ENCODE data around the gene SUFU.

SUFU gene

DNA sequence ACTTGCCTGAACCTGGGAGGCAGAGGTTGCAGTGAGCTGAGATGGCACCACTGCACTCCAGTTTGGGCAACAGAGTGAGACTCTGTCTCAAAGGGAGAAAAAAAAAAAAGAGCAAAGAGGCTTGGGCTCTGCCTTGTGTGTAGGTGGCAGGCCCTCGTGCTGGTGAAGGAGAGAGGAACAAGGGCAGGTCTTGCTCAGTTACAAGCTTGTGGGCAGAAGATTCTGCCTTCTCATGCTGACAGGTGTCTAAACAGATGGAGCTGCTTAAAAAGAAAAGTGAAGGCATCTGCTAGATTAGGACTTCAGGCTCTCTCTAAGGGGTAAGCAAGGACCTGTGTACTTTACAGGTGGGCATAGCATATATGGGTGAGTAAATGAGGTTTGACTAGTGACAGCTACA, 75.0 kb downstream of the SUFU start:
- no peak for TF ChIP-seq TAF1 (IDR thresholded peaks at IDR 0.05; ENCODE audit: borderline replicate concordance, low read depth, low read length)
- TF ChIP-seq POLR2A (IDR thresholded peaks at IDR 0.05; ENCODE audit: low read depth, low read length), result no peak
- no peak for TF ChIP-seq POLR2AphosphoS5 (IDR thresholded peaks at IDR 0.05; ENCODE audit: low read depth, low read length)
- FAIRE-seq (no peak), DNase-seq (ENCODE audit: insufficient read length) (no peak)

DNA sequence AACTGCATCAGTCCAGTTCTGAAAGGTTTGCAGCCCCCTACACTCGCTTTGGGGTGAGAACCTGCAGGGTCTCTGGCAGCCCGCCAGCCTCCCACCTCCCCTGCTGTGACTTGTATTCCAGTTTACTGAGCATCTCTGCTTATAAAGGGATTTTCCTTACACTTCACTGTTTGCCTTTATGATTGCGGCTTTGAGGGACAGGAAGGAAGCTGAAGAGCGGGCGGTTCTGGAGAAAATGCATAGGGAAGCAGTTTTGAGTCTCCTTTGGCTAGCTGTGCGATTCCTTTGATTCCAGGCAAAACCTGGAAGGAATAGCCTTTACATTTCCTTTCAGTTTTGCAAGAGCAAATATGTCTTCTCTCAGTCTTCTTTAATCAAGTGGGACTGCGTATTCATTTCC, 75.6 kb downstream of the SUFU start:
- DNase-seq (ENCODE audit: insufficient read length) (no peak), FAIRE-seq (no peak)
- TF ChIP-seq POLR2AphosphoS5 (IDR thresholded peaks at IDR 0.05; ENCODE audit: low read depth, low read length) (no peak), POLR2A (IDR thresholded peaks at IDR 0.05; ENCODE audit: low read depth, low read length) (no peak), TAF1 (IDR thresholded peaks at IDR 0.05; ENCODE audit: borderline replicate concordance, low read depth, low read length) (no peak)

DNA sequence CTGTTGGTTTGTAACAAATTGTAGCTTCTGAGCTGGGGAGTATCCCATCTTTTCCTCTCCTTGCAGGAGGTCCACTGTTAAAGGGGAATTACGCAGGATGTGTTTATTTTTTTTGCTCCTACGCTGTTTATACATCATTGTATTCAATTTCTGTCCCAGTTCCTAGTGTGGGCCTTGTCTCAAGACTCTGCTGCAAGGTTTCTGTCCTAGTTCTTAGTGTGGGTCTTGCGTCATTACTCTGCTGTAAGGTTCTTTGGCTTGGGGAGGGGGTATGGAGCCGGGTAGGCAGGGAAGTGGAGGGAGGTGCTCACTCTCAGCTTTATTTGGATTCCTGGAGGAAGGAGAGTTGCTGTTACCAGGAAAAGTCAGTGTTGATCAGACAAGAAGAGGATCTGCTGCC, 76.5 kb downstream of the SUFU start:
- TF ChIP-seq TAF1 (IDR thresholded peaks at IDR 0.05; ENCODE audit: borderline replicate concordance, low read depth, low read length) (no peak), POLR2A (IDR thresholded peaks at IDR 0.05; ENCODE audit: low read depth, low read length) (no peak), POLR2AphosphoS5 (IDR thresholded peaks at IDR 0.05; ENCODE audit: low read depth, low read length) (no peak)
- DNase-seq (ENCODE audit: insufficient read length) (no peak), FAIRE-seq (no peak)

DNA sequence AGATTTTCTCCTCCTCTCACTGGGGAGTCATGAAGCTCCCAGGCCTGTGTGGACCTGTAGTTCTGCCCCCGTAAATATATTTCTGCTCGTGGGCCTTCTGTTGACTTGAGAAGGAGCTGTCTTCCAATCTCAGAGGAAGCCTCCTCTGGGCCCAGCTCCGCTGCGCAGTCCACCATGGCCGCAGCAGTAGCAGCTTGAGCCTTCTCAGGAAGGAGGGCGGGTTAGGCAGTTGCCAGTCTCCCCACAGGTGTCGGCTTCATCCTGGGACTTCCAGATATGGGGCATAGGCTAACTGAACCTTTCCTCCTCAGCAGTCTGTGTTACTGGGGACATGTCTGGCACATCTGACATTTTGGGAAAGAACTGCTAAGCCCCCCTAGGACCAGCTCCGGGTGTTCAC, 77.6 kb downstream of the SUFU start:
- no peak for DNase-seq (ENCODE audit: insufficient read length)
- FAIRE-seq, result no peak
- TF ChIP-seq POLR2A (IDR thresholded peaks at IDR 0.05; ENCODE audit: low read depth, low read length), result no peak
- TF ChIP-seq POLR2AphosphoS5 (IDR thresholded peaks at IDR 0.05; ENCODE audit: low read depth, low read length), result no peak
- no peak for TF ChIP-seq TAF1 (IDR thresholded peaks at IDR 0.05; ENCODE audit: borderline replicate concordance, low read depth, low read length)

DNA sequence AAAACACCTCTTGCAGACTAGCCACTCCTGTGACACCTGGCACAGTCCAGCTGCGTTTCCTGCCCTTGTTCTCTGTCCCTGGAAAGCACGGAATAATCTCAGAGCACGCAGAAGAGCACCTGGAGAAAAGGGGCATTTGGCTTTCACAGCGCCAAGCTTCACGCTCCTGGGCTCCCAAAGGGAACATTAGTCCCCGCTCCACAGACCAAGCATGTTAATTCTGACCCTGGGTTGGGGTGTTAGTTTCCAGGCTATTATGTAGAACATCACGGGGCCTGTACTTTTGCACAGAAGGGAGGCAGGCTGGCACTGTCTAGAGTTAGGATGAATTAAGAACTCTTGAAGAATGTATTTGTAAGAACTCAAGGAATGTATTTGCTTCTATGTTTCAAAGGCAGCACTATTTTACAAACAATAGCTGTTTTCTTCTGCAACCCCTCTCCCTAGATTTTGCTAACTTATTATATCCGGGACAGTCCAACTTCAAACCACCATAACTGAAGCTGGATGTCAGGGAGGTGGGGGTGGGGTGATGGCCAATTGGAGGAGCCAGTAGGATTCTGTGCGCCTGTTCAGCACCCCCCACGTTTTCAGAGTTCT, 78.3 kb downstream of the SUFU start:
- TF ChIP-seq POLR2A (IDR thresholded peaks at IDR 0.05; ENCODE audit: low read depth, low read length) (no peak), POLR2AphosphoS5 (IDR thresholded peaks at IDR 0.05; ENCODE audit: low read depth, low read length) (no peak), TAF1 (IDR thresholded peaks at IDR 0.05; ENCODE audit: borderline replicate concordance, low read depth, low read length) (no peak)
- FAIRE-seq (no peak), DNase-seq (ENCODE audit: insufficient read length) (no peak)

DNA sequence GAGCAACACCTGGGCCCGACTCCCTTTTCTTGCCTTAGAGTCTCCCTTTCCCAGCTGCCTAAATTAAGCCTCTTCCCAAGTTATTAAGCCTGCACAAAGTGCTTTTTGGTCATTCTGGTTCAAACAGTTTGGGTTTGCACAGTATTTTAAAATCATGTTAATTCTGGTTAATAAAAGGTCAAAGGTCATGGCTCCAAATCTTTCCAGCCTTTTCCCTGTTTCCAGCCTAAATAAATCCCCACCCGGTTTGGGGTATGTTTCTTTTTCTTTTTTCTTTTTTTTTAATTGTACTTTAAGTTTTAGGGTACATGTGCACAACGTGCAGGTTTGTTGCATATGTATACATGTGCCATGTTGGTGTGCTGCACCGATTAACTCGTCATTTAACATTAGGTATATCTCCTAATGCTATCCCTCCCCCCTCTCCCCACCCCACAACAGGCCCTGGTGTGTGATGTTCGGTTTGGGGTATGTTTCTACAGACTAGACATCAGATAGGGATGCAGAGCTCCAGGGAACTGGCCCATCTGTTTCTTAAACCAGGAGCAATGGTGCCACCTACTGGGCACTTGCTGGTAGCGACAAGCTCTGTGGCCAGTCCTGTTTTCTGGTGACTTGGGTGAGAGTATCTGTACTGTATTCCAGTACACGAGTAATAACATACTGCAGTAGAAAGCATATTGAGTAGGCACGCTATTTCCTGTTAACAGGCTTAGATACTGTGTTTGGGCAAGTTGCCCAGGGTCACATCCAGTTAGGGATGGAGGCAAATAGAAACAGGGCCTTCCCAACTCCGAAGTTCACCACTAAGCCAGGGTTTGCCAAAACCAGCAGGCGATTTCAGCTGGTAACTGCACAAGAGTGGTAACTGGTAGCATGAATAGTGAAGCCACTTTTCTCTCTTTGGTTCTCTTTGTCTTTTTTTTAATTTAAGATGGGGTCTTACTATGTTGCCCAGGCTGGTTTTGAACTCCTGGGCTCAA, 80.0 kb downstream of the SUFU start:
- TF ChIP-seq POLR2AphosphoS5 (IDR thresholded peaks at IDR 0.05; ENCODE audit: low read depth, low read length) (no peak), TAF1 (IDR thresholded peaks at IDR 0.05; ENCODE audit: borderline replicate concordance, low read depth, low read length) (no peak), POLR2A (IDR thresholded peaks at IDR 0.05; ENCODE audit: low read depth, low read length) (no peak)
- DNase-seq (ENCODE audit: insufficient read length) (peak; percentile 74), FAIRE-seq (peak; percentile 97)

DNA sequence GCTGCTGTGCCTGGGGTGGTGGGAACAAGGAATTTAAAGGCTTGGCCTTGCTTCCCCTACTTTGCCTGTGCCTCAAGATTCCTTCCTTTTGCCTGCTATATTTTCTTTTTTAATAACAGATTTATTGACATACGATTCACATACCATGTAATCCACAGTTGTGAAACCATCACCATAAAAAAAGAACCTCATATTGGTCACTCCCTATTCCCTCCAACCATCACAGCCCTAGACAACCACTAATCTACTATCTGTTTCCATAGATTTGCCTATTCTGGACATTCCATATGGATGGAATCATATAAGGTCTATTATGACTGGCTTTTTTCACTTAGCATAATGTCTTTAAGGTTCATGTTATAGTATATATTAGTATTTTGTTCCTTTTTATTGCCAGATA, 81.3 kb downstream of the SUFU start:
- FAIRE-seq (no peak), DNase-seq (ENCODE audit: insufficient read length) (no peak)
- TF ChIP-seq POLR2AphosphoS5 (IDR thresholded peaks at IDR 0.05; ENCODE audit: low read depth, low read length) (no peak), TAF1 (IDR thresholded peaks at IDR 0.05; ENCODE audit: borderline replicate concordance, low read depth, low read length) (no peak), POLR2A (IDR thresholded peaks at IDR 0.05; ENCODE audit: low read depth, low read length) (no peak)

DNA sequence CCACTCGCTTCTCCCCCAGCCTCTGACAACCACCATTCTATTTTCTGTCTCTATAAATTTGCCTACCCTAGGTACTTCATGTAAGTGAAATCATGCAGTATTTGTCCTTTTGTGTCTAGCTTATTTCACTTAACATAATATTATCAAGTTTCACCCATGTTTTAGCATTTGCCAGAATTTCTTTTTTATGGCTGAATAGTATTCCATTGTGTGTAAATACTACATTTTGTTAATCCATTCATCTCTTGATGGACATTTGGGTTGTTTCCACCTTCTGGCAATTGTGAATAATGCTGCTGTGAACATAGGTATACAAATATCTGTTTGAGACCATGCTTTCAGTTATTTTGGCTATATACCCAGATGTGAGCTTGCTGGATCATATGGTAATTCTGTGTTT, 83.1 kb downstream of the SUFU start:
- FAIRE-seq, result no peak
- DNase-seq (ENCODE audit: insufficient read length), result no peak
- TF ChIP-seq TAF1 (IDR thresholded peaks at IDR 0.05; ENCODE audit: borderline replicate concordance, low read depth, low read length) (no peak), POLR2A (IDR thresholded peaks at IDR 0.05; ENCODE audit: low read depth, low read length) (no peak), POLR2AphosphoS5 (IDR thresholded peaks at IDR 0.05; ENCODE audit: low read depth, low read length) (no peak)

DNA sequence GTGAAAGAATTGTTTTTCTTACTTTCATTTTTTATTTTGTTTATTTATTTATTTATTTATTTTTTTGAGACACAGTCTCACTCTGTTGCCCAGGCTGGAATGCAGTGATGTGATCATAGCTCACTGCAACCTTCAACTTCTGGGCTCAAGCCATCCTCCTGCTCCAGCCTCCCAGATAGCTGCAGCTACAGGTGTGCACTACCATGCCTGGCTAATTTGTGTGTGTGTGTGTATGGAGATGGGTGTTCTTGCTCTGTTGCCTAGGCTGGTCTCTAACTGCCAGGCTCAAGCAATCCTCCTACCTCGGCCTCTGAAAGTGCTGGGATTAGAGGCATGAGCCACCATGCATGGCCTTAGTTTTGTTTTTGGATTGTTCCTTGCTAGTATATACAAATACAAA, 85.1 kb downstream of the SUFU start:
- TF ChIP-seq TAF1 (IDR thresholded peaks at IDR 0.05; ENCODE audit: borderline replicate concordance, low read depth, low read length) (no peak), POLR2A (IDR thresholded peaks at IDR 0.05; ENCODE audit: low read depth, low read length) (no peak), POLR2AphosphoS5 (IDR thresholded peaks at IDR 0.05; ENCODE audit: low read depth, low read length) (no peak)
- no peak for FAIRE-seq

DNA sequence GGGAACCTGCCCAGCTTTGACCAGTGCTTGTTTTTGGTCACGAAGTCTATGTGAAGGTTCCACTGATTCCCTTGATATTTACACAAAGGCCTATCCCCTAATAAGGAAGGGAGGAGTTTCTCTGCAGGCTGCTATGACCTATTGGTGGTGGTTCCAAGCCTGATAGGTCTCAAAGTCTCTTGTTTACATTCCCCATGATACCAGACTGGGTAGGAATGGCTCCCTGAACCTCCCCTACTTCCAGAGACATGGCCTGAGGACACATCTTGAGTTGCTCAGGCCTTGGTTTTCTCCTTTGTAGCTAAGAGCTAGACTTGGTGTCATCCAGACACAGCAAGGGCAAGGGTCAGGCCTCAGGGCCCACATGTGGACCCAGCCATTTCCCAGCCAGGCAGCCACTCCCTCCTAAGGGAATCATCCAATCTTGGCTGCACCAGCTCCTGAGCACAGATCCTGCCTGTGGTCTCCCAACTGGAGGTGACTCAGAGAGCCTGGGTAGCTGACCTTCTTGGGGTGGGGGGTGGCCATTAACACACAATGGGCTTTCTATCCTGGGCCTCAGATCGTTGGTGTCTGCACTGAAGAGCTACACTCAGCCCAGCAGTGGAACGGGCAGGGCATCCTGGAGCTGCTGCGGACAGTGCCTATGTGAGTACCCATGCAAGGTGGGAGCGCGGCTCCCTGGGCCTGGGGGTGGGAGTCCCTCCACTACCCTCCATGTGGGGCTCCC, 89.5 kb downstream of the SUFU start:
- FAIRE-seq (no peak), DNase-seq (ENCODE audit: insufficient read length) (no peak)
- no peak for TF ChIP-seq TAF1 (IDR thresholded peaks at IDR 0.05; ENCODE audit: borderline replicate concordance, low read depth, low read length)
- TF ChIP-seq POLR2A (IDR thresholded peaks at IDR 0.05; ENCODE audit: low read depth, low read length), result no peak
- TF ChIP-seq POLR2AphosphoS5 (IDR thresholded peaks at IDR 0.05; ENCODE audit: low read depth, low read length), result no peak

More for the DNA sequence above, 85.1 kb downstream of the SUFU start:
- DNase-seq (ENCODE audit: insufficient read length), result no peak

DNA sequence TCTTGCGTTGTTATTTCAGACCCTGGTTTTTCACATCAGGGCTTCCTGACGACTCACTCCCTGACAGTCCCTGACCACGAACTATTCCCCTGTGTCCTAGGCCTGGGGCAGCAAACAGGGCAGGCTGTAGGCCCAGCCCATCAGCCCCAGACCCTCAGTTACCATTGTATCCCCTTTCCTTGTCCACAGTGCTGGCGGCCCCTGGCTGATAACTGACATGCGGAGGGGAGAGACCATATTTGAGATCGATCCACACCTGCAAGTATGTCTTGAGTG, 90.0 kb downstream of the SUFU start:
- FAIRE-seq (no peak), DNase-seq (ENCODE audit: insufficient read length) (no peak)
- no peak for TF ChIP-seq POLR2AphosphoS5 (IDR thresholded peaks at IDR 0.05; ENCODE audit: low read depth, low read length)
- TF ChIP-seq POLR2A (IDR thresholded peaks at IDR 0.05; ENCODE audit: low read depth, low read length), result no peak
- no peak for TF ChIP-seq TAF1 (IDR thresholded peaks at IDR 0.05; ENCODE audit: borderline replicate concordance, low read depth, low read length)
